Tibial nerve (tissue), 4 donors: Measurements from ENCODE around the gene ST6GALNAC6. TPM values are rescaled to one million over a fixed set of nuclear protein-coding genes. Genes with fewer than 3 reads are reported as not detected.

Source experiments
- DNase-seq, 2 donors: peaks; one replicate each; pipeline ENCODE4 v3.0.0-alpha.2; 2019; ENCODE audit warnings: low spot score in 2 of 2
- H3K27ac ChIP-seq, 4 donors: fragments of 200-600 bp; sonication (generic) in 3 of 4; one replicate each; pipeline ENCODE4 v1.5.1; 2017 to 2019; ENCODE audit warnings: mild to moderate bottlenecking in 1 of 4
- H3K27me3 ChIP-seq, 2 donors: fragments of 200-600 bp; sonication (generic) in 1 of 2; one replicate each; pipeline versions ENCODE4 v1.5.1 to v1.6.0; 2017 to 2019
- H3K36me3 ChIP-seq, 3 donors: fragments of 200-600 bp; sonication (generic); one replicate each; pipeline ENCODE4 v1.5.1; 2018 to 2019
- H3K4me1 ChIP-seq, 4 donors: fragments of 200-600 bp; sonication (generic) in 3 of 4; one replicate each; pipeline ENCODE4 v1.5.1; 2017 to 2019
- H3K4me3 ChIP-seq, 4 donors: fragments of 200-600 bp; sonication (generic) in 3 of 4; one replicate each; pipeline ENCODE4 v1.5.1; 2017 to 2019; ENCODE audit warnings: mild to moderate bottlenecking in 1 of 4, moderate library complexity in 1 of 4
- H3K9me3 ChIP-seq, 4 donors: fragments of 200-600 bp; sonication (generic) in 3 of 4; one replicate each; pipeline ENCODE4 v1.5.1; 2017 to 2019
- EP300 ChIP-seq, 2 donors: sonication (generic); formaldehyde crosslinking; IDR thresholded peaks; one replicate each; pipeline ENCODE4 v1.6.1; 2017; ENCODE audit warnings: antibody characterized with exemption in 2 of 2, mild to moderate bottlenecking in 1 of 2
- POLR2A ChIP-seq, 2 donors: fragments of 450-650 bp; IDR thresholded peaks; one replicate each; pipeline ENCODE4 v1.6.1; 2017; ENCODE audit warnings: antibody characterized with exemption in 2 of 2, mild to moderate bottlenecking in 2 of 2, moderate library complexity in 2 of 2
- WGBS, 2 donors: methylation state at CpG; one replicate each; pipeline ENCODE4 v1.1.5; 2018; 5-methylcytosine and 5-hydroxymethylcytosine counted together
- total RNA-seq, 4 donors: library from RNA; depleted of rRNA; stranded (reverse); fragments of >200 nt; gene quantifications; one replicate each; pipeline ENCODE4 v1.1.0, GENCODE V29; 2016
- TF ChIP-seq, protein P1 (sequence below), 5 experiments: fragments of 200-600 bp in 3 of 5; fragments of 450-650 bp in 2 of 5; sonication (generic) in 3 of 5; IDR thresholded peaks; one replicate each; pipeline ENCODE4 v1.5.1; 2016 to 2019; ENCODE audit warnings: antibody characterized with exemption in 5 of 5, mild to moderate bottlenecking in 3 of 5, moderate library complexity in 2 of 5

Gene ST6GALNAC6
- total RNA-seq, 4 donors from 2014 or later, result 108 to 193 (median 172) TPM

DNA sequence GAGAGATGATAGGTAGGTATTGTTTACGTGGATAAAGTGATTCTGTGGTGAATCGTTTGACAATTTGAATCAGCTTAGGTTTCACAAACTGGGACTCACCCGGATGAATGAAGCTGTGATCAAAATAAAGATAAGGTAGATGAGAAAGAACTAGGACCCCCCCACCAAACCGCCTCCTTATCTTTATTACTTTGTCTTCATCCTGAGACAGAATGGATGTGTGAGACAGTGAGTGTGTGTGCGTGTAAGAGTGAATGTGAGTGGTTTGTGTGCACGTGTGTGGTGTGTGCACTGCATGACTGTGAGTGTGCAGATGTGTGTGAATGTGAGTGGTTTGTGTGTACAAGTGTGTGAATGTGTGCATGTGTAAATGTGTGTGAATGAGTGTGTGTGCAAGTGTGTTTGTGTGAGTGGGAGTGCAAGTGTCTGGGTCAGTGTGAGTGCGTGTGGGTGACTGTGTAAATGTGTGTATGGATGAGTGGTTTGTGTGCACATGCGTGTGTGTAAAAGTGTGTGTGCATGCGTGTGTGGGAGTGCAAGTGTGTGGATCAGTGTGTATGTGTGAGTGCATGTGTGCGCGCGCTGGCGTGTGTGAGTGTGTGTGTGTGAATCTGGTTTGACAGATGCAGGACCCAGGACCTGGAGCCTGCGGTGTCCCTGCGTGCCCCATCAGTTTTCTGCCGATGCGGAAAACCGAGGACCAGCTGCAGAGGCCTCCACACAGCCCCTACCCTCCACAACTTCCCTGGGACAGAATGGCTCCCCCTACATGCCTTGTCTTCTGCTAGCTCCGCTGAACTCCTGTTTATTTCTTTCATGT, 33.5 kb downstream of the ST6GALNAC6 start:
- Histone ChIP-seq H3K27me3 (no peaks in the 10 kb centered on the region), H3K4me1 (peaks cover 0 to 36% (median 22%) of the 10 kb centered on the region in 4 donors), H3K36me3 (peaks cover 0 to 34% (median 0%) of the 10 kb centered on the region in 3 donors), H3K27ac (no peak overlapping the region), H3K4me3 (no peak overlapping the region), H3K9me3 (no peaks in the 10 kb centered on the region)
- TF ChIP-seq, protein P1, sequence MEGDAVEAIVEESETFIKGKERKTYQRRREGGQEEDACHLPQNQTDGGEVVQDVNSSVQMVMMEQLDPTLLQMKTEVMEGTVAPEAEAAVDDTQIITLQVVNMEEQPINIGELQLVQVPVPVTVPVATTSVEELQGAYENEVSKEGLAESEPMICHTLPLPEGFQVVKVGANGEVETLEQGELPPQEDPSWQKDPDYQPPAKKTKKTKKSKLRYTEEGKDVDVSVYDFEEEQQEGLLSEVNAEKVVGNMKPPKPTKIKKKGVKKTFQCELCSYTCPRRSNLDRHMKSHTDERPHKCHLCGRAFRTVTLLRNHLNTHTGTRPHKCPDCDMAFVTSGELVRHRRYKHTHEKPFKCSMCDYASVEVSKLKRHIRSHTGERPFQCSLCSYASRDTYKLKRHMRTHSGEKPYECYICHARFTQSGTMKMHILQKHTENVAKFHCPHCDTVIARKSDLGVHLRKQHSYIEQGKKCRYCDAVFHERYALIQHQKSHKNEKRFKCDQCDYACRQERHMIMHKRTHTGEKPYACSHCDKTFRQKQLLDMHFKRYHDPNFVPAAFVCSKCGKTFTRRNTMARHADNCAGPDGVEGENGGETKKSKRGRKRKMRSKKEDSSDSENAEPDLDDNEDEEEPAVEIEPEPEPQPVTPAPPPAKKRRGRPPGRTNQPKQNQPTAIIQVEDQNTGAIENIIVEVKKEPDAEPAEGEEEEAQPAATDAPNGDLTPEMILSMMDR (IDR thresholded peaks at IDR 0.05), result no peak
- TF ChIP-seq POLR2A (IDR thresholded peaks at IDR 0.05), result no peak
- no peak for TF ChIP-seq EP300 (IDR thresholded peaks at IDR 0.05)
- DNase-seq, result no peak
- 75 to 78% methylated on average over 19 of the region's 19 CpGs for WGBS, 2 donors

DNA sequence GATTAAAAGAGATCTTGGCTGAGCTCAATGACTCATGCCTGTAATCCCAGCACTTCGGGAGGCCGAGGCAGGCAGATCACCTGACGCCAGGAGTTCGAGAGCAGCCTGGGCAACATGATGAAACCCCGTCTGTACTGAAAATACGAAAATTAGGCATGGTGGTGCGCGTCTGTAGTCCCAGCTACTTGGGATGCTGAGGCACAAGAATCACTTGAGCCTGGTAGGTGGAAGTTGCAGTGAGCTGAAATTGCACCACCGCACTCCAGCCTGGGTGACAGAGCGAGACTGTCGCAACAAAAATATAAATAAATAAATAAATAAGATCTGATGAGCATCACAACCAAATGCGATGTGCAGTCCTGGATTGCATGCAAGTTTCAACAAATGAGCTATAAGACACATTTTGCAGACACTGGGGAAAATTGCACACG, 36.2 kb downstream of the ST6GALNAC6 start:
- Histone ChIP-seq H3K9me3 (no peaks in the 10 kb centered on the region), H3K27me3 (no peaks in the 10 kb centered on the region), H3K27ac (peak overlapping the region in 3 of 4 donors; percentile 77 to 84 (median 81)), H3K4me3 (no peak overlapping the region), H3K4me1 (peaks cover 0 to 39% (median 25%) of the 10 kb centered on the region in 4 donors), H3K36me3 (peaks cover 0 to 18% (median 0%) of the 10 kb centered on the region in 3 donors)
- TF ChIP-seq POLR2A (IDR thresholded peaks at IDR 0.05) (no peak), EP300 (IDR thresholded peaks at IDR 0.05) (no peak)
- TF ChIP-seq, protein P1 (IDR thresholded peaks at IDR 0.05), result no peak
- no peak for DNase-seq
- 87 to 88% methylated on average over 13 of the region's 13 CpGs for WGBS, 2 donors

DNA sequence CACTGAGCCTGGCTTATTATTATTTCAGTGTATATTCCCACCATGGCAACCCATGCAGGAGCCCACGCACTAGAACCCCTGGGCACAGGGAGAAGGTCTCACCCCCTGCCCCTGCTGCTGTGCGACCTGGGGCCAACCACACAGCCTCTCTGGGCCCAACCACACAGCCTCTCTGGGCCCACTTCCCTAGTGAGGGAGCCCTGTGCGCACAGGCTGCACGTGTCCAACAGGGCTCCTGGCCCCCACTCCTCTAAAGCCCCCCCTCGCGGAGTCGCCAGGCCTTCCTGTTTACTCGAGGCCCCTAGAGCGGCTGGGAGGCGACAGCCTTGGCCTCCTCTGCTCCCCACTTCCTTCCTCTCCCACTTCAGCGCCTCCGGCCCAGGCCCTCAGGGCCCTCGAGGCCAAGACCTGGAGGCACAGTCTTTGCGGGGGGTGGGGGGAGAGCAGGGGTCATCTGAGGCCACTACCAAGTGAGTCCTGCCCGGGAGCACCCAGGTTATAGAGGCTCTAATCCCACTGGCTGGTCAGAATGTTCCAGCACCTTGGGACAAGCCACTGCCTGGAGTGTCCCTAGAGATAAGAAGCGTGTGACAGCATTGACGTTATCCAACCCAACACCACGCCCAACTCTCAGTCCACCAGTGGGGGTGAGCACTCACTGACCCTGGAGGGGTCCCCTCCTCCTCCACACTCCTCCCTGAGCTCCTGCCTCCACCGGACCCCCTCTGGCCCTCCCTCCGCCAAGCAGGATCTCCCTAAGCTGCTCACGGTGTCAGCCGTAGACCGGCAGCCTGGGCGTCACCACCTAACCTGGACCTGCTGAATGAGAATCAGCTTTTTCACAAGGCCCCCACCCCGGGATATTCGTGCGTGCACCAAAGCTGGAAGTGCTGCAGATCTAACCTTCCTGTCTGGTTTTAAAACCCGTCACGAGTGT, 37.1 kb downstream of the ST6GALNAC6 start:
- H3K9me3 ChIP-seq, result no peaks in the 10 kb centered on the region
- H3K4me1 ChIP-seq, result peaks cover 0 to 48% (median 33%) of the 10 kb centered on the region in 4 donors
- 51 to 60% methylated on average over 24 to 28 of the region's 29 CpGs for WGBS, 2 donors
- DNase-seq, result peak in 1 of 2 donors; percentile 55
- H3K27me3 ChIP-seq, result no peaks in the 10 kb centered on the region
- H3K27ac ChIP-seq, result peak overlapping the region; percentile 59 to 84 (median 79)
- H3K4me3 ChIP-seq, result no peak overlapping the region
- H3K36me3 ChIP-seq, result peaks cover 0 to 9% (median 0%) of the 10 kb centered on the region in 3 donors
- TF ChIP-seq POLR2A (IDR thresholded peaks at IDR 0.05), result no peak
- peak; percentile 25 to 75 for TF ChIP-seq EP300 (IDR thresholded peaks at IDR 0.05)

DNA sequence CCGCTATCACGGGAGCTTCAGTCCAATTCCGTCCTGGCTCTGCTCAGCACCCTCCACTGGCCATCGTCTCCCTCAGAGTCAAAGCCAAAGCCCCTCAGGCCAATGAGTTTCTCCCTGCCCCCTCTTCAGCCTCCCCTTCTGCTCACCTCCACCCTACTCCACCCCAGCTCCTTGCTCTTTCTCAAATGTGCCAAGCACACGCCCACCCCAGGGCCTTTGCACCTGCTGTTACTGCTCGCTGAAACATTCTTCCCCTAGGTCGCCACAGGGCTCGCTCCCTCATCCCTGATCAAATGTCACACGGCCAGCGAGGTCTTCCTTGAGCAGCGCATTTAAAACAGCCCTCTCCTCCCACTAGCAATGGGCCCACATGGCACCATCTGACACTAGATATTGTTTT, 38.6 kb downstream of the ST6GALNAC6 start:
- peaks cover 0 to 63% (median 37%) of the 10 kb centered on the region in 4 donors for H3K4me1 ChIP-seq
- peak overlapping the region in 1 of 4 donors; percentile 43 for H3K27ac ChIP-seq
- H3K27me3 ChIP-seq, result no peaks in the 10 kb centered on the region
- TF ChIP-seq EP300 (IDR thresholded peaks at IDR 0.05), result no peak
- TF ChIP-seq, protein P1 (IDR thresholded peaks at IDR 0.05), result no peak
- no peak for TF ChIP-seq POLR2A (IDR thresholded peaks at IDR 0.05)
- no peak for DNase-seq
- H3K4me3 ChIP-seq, result no peak overlapping the region
- 89 to 90% methylated on average over 11 of the region's 11 CpGs for WGBS, 2 donors
- no peaks in the 10 kb centered on the region for H3K36me3 ChIP-seq
- H3K9me3 ChIP-seq, result no peaks in the 10 kb centered on the region

DNA sequence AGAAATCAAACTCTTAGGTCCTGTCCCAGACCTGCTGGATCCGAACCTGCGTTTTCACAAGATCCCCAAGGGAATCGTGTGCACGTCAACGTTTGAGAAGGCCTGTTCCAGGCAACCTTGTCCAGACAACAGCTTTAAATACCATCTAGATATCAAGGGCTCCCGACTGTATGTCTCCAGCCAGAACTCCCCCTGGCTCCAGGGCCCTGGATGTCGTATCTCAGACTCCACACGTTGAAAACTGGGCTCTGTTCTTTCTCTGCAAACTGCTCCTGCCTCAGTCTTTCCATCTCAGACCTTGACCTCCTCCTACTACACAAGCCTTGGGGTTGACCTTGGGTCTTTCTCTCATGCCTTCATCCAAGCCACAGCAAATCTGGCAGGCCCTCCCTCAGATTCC, 39.1 kb downstream of the ST6GALNAC6 start:
- Histone ChIP-seq H3K36me3 (no peaks in the 10 kb centered on the region), H3K27ac (peak overlapping the region in 1 of 4 donors; percentile 43), H3K27me3 (no peaks in the 10 kb centered on the region), H3K9me3 (no peaks in the 10 kb centered on the region), H3K4me3 (no peak overlapping the region), H3K4me1 (peaks cover 0 to 69% (median 37%) of the 10 kb centered on the region in 4 donors)
- TF ChIP-seq, protein P1 (IDR thresholded peaks at IDR 0.05), result no peak
- peak in 1 of 2 donors; percentile 16 for TF ChIP-seq EP300 (IDR thresholded peaks at IDR 0.05)
- DNase-seq, result no peak
- WGBS, 2 donors, result 60 to 62% methylated on average over 8 of the region's 8 CpGs
